ENCODE data around the gene INF2. TPM values are rescaled to one million over a fixed set of nuclear protein-coding genes. Genes with fewer than 3 reads are reported as not detected.

The INF2 gene
- total RNA-seq, 3 donors from 2014 or later = 31.0 to 70.9 (median 51.5) TPM

DNA sequence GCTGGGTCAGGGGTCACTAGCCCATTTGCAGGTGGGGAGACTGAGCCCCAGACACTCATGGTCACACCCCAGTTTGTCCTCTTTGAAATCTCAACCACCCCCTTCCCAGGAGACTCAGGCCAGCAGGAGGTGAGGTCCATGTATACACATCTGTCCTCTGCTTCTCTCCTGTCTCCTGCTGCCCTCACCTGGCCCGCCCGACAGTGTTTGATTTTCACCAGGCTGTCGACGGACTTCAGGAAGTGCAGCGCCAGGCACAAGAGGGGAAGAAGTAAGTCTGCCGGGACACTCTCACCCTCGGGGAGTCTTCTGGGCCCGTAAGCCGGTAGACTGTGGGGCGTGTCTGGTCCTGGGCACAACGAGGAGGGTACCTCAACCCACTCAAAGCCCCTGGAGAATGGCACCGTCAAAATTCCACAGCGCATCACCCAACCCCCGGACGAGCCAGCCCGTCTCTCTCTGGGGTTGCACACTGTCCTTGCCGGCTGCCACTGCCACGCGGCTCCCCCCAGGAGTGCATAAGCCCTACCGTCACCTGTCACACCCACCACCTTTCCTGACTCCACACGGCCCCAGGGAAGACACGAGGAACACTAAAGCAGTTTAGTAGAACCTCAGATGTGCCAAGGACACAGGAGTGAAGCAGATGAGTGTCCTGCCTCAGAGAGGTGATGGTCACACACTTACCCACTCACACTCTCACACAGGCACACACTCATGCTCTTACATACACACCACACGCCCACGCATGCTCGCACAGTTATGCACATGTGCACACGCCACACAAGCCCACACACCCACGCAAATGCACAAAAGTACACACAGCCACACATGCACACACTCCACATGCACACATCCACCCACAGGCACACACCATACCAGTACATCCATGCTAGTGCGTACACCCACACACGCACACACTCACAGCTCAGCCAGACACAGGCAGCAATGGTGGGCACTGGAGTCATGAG is 50.4 kb downstream of the INF2 start:
- Histone ChIP-seq H3K4me3 (no peak overlapping the region), H3K4me1 (no peaks in the 10 kb centered on the region), H3K36me3 (no peaks in the 10 kb centered on the region), H3K27me3 (no peaks in the 10 kb centered on the region), H3K27ac (no peak overlapping the region), H3K9me3 (no peaks in the 10 kb centered on the region)
- intact Hi-C loops (cut with DNase I; ENCODE audit: low total_unique reads) = loop anchor here (2.0 kb wide), 1 partner anchor 53 kb away; no protein-coding TSS in a partner anchor
- TF ChIP-seq POLR2AphosphoS5 (IDR thresholded peaks at IDR 0.05) = no peak
- no peak for TF ChIP-seq CTCF (IDR thresholded peaks at IDR 0.05)
- no peak for TF ChIP-seq POLR2A (IDR thresholded peaks at IDR 0.05)
- no peak for DNase-seq (ENCODE audit: low spot score in 2 of 2)

DNA sequence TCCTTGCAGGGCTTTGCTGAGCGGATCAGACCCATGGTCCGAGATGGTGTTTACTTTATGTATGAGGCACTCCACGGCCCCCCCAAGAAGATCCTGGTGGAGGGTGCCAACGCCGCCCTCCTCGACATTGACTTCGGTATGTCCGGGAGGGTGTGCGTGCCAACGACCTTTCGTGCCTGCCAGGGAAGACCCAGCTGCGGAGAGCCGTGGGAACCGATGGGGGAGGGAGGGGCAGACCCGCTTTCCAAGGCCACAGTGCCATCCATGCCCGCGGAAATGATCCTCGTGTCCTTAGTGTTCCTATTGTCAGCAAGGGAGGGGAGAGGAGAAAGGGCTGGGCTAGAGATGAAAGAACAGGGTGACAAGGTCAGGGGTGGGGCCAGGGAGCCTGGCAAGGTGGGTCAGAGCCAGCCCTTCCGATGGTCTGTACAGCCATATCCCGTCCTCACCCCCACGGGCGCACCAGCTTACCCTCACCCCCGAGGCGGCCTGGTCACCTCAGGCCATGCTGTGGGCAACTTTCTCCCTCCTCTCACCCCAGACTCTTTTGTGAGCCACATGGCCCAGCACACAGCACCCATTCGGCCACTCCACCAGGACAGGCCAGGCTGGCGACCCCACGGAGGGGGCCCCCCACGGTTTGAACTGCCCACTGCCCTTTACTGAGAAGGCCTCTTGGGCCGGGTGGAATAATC is 51.8 kb downstream of the INF2 start:
- no peak overlapping the region for H3K4me3 ChIP-seq
- H3K36me3 ChIP-seq = no peaks in the 10 kb centered on the region
- H3K27me3 ChIP-seq = no peaks in the 10 kb centered on the region
- TF ChIP-seq POLR2AphosphoS5 (IDR thresholded peaks at IDR 0.05) (no peak), POLR2A (IDR thresholded peaks at IDR 0.05) (no peak), CTCF (IDR thresholded peaks at IDR 0.05) (no peak)
- H3K4me1 ChIP-seq = no peaks in the 10 kb centered on the region
- DNase-seq (ENCODE audit: low spot score in 2 of 2) = no peak
- no peaks in the 10 kb centered on the region for H3K9me3 ChIP-seq
- intact Hi-C loops (cut with DNase I; ENCODE audit: low total_unique reads) = loop anchor here (2.0 kb wide), 1 partner anchor 54 kb away; no protein-coding TSS in a partner anchor
- H3K27ac ChIP-seq = no peak overlapping the region

GRCh38 chr14:104741803-104742251 is 52.4 kb downstream of the INF2 start:
- intact Hi-C loops (cut with DNase I; ENCODE audit: low total_unique reads) = loop anchor here (2.0 kb wide), 1 partner anchor 55 kb away; no protein-coding TSS in a partner anchor
- DNase-seq (ENCODE audit: low spot score in 2 of 2) = no peak
- no peaks in the 10 kb centered on the region for H3K36me3 ChIP-seq
- no peak overlapping the region for H3K4me3 ChIP-seq
- H3K4me1 ChIP-seq = no peaks in the 10 kb centered on the region
- no peaks in the 10 kb centered on the region for H3K27me3 ChIP-seq
- no peaks in the 10 kb centered on the region for H3K9me3 ChIP-seq
- TF ChIP-seq CTCF (IDR thresholded peaks at IDR 0.05) (no peak), POLR2AphosphoS5 (IDR thresholded peaks at IDR 0.05) (no peak), POLR2A (IDR thresholded peaks at IDR 0.05) (no peak)
- H3K27ac ChIP-seq = no peak overlapping the region

DNA sequence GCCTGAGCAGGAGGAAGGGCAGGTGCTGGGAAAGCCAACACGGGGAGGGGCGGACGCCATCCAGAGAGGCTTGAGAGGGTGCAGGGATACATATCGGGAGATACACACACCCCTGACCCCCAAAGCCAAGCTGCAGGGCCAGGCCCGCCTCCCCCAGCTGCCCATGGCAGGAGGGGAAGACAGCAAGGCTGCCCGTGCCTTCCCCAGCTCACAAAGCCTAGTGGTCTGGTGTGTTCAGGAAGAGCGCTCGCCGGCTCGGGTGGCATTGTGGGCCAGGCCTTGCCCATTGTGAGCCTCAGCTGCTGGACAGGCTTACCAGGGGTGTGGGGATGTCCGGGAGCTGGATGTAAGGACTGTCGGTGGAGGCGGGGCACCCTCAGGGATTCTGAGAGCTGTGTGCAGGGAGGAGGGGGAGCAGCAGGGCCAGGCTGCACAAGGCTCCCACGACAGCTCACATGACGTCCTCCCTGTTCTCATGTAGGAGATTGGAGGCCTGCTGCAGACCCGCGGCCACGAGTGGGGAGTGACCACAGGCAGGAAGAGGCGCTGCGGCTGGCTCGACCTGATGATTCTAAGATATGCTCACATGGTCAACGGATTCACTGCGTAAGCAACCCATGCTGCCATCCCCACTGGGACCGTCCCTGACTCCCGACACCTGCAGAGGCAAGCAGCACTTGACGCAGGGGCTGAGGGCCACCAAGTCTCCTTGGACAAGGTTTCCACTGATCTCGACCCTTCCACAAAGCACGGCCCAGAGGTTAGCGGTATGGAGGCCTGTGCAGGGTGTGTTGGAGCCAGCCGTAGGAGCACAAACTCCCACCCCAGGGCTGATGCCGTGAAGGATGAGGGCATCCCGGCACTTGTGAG is 53.4 kb downstream of the INF2 start:
- no peak for DNase-seq (ENCODE audit: low spot score in 2 of 2)
- intact Hi-C loops (cut with DNase I; ENCODE audit: low total_unique reads) = no loop called here
- TF ChIP-seq POLR2A (IDR thresholded peaks at IDR 0.05) (no peak), POLR2AphosphoS5 (IDR thresholded peaks at IDR 0.05) (no peak), CTCF (IDR thresholded peaks at IDR 0.05) (no peak)
- no peak overlapping the region for H3K4me3 ChIP-seq
- H3K36me3 ChIP-seq = no peaks in the 10 kb centered on the region
- no peak overlapping the region for H3K27ac ChIP-seq
- no peaks in the 10 kb centered on the region for H3K9me3 ChIP-seq
- no peaks in the 10 kb centered on the region for H3K4me1 ChIP-seq
- no peaks in the 10 kb centered on the region for H3K27me3 ChIP-seq
